Liver (tissue), 3 donors: ENCODE measurements around the gene BCL6B.

Experiments
- ATF3 ChIP-seq: IDR thresholded peaks from 2 replicates; pipeline ENCODE4 v1.6.1; 2016; ENCODE audit warnings: antibody characterized with exemption
- CTCF ChIP-seq: fragments of 150-350 bp; IDR thresholded peaks from 2 replicates; pipeline ENCODE4 v1.5.1; 2017; ENCODE audit warnings: improper control_type of control experiment, low read depth, low read length; ENCODE audit not compliant: missing input control
- FOXA2 ChIP-seq: IDR thresholded peaks from 2 replicates; pipeline ENCODE4 v1.6.1; 2016; ENCODE audit warnings: antibody characterized with exemption
- GABPA ChIP-seq, 2 donors: IDR thresholded peaks in 1 of 2; conservative IDR thresholded peaks in 1 of 2; 2 replicates each; pipeline ENCODE4 v1.6.1; 2016; ENCODE audit warnings: antibody characterized with exemption in 2 of 2, mild to moderate bottlenecking in 1 of 2, moderate library complexity in 1 of 2
- HNF4A ChIP-seq, 2 donors: conservative IDR thresholded peaks; 2 replicates each; pipeline ENCODE4 v1.6.1; 2016; ENCODE audit warnings: antibody characterized with exemption in 2 of 2, mild to moderate bottlenecking in 2 of 2
- MAX ChIP-seq: IDR thresholded peaks from 2 replicates; pipeline ENCODE4 v1.6.1; 2016; ENCODE audit warnings: antibody characterized with exemption
- REST ChIP-seq: IDR thresholded peaks from 2 replicates; pipeline ENCODE4 v1.6.1; 2016; ENCODE audit warnings: antibody characterized with exemption, mild to moderate bottlenecking
- SP1 ChIP-seq: IDR thresholded peaks from 2 replicates; pipeline ENCODE4 v1.6.1; 2018; ENCODE audit warnings: antibody characterized with exemption, mild to moderate bottlenecking
- TAF1 ChIP-seq: conservative IDR thresholded peaks from 2 replicates; pipeline ENCODE4 v1.6.1; 2016; ENCODE audit warnings: antibody characterized with exemption, mild to moderate bottlenecking
- donor health status: healthy.
- donor health status: healthy.

- TF ChIP-seq CTCF (no peak), ATF3 (no peak), FOXA2 (no peak), MAX (no peak), GABPA (IDR thresholded peaks at IDR 0.05 in 1 of 2, conservative IDR thresholded peaks at IDR 0.05 in 1 of 2) (no peak), REST (no peak), SP1 (no peak), HNF4A (conservative IDR thresholded peaks at IDR 0.05) (no peak), TAF1 (no peak)
These were observed 33.5 kb downstream of the BCL6B start for GRCh38 chr17:7056386-7056785.
